IPS-NIHi7 (cell line): Measurements from ENCODE around the gene KIF22.

Experiments
- DNase-seq: peaks from one replicate; pipeline ENCODE4 v3.0.0; 2012; ENCODE audit warnings: mixed read lengths; ENCODE audit errors: extremely low spot score

Gene KIF22

DNA sequence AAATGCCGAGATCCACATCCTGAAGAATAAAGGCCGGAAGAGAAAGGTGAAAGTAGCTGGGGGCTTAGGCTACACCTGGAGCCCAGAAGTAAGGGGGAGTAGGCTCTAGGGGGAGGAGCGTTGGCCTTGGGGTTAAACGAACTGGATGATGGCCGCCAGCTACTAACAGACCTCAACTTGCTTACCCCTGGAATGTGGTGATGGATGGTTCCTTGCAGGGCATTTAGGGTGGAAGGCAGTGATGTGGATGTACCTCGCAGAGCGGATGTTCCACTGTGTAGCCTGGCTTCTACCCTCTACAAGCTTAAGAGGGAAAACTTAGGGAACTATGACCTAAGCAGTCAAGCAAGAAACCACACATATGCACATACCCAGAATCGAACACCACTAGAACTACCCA, 13.5 kb downstream of the KIF22 start:
- DNase-seq, result no peak

DNA sequence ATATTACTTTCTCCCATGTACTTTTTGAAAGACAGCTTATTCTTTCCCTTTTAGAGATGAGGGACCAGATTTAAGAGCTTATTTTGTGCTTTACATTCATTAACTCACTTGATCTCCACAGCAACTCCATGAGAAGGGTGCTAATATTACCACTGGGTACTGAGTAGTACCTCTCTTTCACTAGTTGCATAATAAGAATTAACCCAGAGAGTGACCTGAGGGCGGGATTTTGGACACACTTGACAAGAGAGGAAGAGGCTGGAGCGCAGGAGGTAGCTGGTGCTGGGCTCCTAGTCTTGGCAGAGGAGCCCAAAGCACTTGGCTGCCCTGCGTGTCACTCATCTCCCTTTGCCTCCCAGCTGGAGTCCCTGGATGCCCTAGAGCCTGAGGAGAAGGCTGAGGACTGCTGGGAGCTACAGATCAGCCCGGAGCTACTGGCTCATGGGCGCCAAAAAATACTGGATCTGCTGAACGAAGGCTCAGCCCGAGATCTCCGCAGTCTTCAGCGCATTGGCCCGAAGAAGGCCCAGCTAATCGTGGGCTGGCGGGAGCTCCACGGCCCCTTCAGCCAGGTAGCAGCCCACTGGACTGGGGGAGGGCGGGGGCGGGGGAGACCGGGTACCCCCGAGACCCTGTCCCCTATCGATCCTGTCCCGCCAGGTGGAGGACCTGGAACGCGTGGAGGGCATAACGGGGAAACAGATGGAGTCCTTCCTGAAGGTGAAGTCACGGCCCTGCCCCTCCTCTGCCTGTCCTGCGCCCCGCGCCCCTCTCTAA, 14.1 kb downstream of the KIF22 start:
- DNase-seq, result no peak

DNA sequence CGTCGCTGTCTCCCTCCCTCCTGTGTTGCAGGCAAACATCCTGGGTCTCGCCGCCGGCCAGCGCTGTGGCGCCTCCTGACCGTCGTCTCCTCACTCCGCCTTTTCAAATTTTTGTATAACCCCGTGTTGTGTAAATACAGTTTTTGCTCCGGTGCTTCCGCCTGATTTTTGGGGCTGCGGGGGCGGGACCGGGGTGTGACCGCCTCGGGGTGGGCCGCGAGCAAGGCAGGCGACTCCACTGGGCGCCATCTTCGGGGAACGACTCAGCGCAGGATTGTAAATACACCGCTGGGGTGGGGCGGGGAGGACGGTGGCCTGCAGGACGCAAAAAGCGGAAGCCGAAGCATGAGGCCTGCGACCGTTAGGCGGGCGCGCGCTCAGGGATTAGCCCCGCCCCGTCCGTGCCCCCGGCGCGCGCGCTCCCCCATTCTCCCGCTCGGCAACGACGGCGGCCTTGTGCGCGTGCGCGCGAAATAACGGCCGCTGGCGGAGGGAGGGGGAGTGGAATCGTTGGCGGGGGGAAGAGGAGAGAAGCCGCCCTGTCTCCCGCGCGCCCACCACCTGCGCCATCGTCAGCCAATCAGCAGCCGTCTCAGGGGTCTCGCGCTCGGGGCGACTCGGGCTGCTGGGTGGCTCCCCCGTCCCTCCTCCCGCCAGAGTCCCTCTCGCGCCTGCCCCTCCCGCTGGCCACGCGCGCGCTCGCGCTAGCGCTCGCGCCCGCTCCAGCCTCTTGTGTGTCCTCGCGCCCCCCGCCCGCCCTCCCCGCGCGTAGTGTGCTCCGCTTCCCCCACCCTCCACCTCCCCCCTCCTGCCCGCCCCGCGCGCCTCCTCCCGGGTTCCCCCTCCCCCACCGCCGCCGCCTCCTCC, 14.9 kb downstream of the KIF22 start:
- DNase-seq, result peak; percentile 95

DNA sequence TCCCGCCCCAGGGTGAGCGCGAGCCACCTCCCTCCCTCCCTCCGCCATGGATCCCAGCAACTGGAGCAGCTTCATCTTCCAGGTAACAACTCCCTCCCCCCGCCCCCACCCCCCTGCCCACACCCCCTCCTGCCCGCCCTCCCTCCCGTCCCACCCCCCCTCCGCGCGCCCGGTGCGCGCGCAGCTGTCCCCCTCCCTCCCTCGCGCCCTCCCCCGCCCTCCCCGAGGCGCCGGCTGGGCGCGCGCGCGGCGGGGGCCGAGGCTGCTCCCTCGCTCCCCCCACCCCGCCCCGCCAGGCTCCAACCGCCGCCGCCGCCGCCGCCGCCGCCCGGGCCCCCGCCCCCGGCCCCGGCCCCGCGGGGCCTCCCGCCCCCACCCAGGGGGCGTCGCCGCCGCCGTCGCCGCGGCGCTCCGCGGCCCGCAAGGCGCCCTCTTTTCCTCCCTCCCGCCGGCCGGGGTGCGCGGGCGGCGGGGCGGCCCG, 15.6 kb downstream of the KIF22 start, which contains the start of gene MAZ:
MAZ (plus strand) TSS at position 431 of the 481 bp plus-strand sequence. CDS start 173 bp downstream, outside the sequence.
- no peak for DNase-seq

DNA sequence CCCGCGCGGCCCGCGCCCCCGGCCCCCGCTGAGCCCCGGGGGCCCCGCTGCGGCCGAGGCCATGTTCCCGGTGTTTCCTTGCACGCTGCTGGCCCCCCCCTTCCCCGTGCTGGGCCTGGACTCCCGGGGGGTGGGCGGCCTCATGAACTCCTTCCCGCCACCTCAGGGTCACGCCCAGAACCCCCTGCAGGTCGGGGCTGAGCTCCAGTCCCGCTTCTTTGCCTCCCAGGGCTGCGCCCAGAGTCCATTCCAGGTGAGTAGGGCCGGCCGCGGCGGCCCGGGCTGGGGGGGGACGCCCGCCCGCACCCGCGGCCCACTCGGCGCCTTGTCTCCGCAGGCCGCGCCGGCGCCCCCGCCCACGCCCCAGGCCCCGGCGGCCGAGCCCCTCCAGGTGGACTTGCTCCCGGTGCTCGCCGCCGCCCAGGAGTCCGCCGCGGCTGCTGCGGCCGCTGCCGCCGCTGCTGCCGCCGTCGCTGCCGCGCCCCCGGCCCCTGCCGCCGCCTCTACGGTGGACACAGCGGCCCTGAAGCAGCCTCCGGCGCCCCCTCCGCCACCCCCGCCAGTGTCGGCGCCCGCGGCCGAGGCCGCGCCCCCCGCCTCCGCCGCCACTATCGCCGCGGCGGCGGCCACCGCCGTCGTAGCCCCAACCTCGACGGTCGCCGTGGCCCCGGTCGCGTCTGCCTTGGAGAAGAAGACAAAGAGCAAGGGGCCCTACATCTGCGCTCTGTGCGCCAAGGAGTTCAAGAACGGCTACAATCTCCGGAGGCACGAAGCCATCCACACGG, 16.3 kb downstream of the KIF22 start:
- no peak for DNase-seq

DNA sequence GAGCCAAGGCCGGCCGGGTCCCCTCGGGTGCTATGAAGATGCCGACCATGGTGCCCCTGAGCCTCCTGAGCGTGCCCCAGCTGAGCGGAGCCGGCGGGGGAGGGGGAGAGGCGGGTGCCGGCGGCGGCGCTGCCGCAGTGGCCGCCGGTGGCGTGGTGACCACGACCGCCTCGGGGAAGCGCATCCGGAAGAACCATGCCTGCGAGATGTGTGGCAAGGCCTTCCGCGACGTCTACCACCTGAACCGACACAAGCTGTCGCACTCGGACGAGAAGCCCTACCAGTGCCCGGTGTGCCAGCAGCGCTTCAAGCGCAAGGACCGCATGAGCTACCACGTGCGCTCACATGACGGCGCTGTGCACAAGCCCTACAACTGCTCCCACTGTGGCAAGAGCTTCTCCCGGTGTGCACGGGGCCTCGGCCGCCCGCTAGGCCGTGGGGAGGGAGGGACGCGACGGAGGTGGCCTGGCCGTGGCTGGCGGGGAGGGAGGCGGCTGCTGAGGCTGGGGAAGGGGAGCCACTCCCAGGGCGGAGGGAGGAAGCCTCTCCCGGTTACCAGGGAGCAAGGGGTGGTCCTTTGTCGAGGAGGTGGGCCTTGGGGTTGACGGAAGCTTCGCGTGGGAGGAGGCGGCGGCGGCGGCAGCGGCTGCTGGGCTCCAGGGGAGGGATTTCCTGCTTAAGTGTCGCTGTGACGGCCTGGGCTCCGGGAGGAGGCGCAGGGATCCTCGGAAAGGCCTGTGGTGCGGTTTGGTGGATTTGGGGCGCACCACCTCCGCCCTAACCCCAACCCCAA, 17.1 kb downstream of the KIF22 start:
- DNase-seq, result peak; percentile 62

DNA sequence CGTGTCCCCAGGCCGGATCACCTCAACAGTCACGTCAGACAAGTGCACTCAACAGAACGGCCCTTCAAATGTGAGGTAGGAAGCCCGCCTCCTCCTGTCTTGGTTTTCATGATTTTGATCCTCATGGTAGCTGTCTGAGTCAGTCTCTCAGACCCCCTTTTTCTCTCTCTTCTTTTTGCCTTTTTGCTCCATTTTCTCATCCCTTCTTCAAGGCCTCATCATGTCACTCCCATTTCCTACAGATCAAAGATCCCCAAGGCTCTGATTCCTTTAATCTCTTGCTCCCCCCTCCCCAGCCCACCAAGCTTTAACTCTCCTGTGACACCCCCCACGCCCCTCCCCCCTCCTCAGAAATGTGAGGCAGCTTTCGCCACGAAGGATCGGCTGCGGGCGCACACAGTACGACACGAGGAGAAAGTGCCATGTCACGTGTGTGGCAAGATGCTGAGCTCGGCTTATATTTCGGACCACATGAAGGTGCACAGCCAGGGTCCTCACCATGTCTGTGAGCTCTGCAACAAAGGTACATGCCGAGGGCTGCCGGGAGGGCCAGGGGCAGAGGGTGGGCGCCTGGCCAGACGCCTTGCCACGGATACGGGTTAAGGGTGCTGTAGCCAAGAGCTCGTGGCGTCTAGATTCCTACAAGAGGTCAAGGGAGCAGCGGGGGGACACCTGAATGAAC, 17.8 kb downstream of the KIF22 start:
- DNase-seq, result no peak

DNA sequence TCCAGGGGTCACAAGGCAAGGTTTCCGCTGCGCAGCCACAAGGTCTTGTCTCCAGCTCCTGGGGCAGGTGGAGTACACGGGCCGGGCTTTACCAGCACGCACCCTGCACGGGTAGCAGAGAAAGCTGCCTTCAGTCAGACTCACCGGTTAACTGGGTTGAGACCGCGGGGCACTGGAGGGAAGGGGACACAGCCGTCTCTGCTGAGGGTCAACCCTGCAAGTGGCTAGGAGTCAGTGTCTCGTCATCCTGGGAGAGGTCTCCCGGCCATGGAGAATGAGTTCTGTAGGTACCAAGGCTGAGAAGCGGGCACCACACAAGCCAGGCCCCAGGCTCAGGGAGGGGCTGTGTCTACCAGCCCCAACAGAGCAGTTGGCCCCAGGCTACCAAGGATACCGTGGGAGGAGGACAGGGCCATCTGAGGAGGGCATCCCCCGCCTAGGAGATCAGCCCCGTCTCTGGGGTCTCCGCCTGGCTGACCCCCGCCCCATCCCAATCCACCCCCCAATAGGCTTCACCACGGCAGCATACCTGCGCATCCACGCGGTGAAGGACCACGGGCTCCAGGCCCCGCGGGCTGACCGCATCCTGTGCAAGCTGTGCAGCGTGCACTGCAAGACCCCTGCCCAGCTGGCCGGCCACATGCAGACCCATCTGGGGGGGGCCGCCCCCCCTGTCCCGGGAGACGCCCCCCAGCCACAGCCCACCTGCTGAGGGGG, 18.6 kb downstream of the KIF22 start:
- no peak for DNase-seq

DNA sequence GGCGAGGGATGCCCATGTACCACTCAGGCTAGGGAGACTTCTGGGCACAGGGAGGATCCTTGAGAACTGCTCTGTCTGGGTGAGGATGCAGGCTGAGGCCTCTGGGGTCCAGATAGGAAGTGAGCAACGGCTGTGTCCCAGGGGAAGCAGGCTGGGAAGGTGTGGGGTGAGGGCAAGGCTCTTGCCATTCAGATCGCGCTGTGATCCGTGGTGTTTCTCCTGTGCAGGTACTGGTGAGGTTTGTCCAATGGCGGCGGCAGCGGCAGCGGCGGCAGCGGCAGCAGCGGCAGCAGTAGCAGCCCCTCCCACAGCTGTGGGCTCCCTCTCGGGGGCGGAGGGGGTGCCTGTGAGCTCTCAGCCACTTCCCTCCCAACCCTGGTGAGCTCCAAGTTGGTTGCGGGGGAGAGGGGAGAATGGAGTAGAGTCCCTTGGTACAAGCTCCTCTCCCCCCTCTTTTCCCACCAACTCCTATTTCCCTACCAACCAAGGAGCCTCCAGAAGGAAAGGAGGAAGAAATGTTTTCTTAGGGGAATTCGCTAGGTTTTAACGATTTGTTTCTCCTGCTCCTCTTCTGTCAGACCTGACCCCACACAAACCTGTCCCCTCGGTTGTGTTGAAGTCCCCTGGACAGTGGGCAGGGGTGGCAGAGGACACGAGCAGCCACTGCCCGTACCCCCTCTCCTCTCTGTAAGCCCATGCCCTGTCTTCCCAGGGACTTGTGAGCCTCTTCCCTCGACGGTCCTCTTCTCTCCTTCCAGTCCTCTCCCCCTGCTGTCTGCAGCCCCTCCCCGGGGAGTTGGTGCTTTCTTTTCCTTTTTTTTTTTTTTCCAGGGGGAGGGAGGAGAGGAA, 19.5 kb downstream of the KIF22 start:
- DNase-seq, result no peak

DNA sequence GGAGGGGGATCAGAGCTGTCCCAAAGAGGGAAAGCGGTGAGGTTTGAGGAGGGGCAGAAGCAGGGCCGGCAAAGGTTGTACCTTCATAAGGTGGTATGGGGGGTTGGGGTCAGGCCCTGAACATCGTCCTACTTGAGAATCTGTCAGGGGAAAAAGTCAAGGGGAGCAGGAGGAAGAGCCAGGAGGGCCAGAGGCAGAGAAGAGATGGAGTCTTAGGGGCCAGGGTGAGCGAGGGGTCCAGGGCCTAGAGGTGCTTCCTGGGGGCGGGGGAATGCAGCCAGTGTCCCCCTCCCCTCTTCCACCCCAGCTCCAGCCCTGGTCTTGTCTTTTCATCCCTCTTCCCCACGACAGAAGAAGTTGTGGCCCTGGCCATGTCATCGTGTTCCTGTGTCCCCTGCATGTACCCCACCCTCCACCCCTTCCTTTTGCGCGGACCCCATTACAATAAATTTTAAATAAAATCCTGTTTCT, 20.2 kb downstream of the KIF22 start:
- DNase-seq, result no peak

DNA sequence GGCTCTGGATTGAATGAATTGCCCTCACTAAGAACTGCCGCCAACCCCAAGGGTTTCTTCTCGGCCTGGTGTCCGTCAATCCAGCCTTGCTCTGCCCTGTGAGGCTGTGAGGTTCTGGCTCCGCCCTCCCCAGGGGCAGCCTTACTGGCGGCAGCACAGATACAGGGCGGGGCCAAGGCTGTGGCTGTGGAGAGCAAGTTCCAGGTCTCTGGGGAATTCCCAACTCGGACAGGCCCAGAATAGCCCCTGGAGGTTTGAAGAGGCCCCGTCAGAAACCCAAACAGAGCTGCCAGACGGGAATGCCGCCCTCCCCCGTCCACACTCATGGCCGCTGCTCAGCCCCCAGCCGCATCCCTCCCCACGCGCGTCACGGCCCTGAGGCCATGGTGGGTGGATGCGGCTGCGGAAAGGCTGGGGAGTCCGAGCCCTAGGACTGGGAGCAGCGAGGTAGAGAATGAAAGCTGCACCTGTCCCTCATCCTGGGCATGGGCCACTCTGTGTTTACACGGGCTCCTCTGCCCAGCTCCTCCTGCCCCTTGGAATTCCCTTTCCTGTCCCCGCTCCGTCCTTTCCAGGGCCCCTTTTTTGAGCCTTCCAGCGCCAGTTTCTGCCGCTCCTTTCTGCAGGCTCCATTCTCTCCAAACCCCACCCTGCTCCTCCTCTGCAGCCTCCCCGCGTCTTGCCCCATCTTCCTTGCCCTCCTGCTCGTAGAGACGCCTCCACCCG, 20.8 kb downstream of the KIF22 start:
- DNase-seq, result peak; percentile 87

DNA sequence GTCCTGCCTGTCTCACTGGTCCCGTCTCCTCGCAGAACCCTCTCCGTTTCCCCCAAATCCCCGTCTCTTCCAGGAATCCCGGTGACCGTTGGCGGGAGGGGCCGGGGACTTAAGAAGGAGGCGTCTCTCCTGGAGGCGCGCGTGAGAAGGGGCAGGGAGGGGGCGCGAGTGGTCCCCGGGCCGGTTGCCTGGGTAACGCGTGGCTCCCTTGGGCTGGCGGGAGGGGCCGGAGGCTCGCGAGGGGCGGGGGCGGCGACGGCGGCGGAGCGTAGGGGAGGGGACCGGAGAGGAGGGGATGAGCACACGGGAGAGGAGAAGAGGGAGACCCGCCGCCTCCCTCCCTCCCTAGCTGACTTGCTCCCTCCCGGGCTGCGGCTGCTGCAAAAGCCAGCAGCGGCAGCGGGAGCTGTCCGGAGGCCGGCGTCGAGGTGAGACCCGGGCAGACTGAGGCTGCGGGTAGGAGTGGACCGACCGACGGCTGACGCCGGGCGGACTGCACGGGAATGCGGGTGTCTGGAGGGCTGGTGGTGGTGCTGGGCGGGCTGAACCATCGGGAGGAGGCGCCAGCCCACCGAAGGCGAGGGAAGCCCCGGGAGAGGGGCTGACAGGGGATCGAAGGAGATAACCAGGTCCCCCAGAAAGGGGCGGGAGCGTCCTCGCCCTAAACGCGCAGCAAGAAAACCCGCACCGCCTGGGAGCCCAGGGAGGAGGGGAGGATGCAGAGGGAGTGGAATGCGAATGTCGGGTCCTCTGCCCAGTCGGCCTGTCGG, 21.5 kb downstream of the KIF22 start, which contains the start of gene PRRT2:
PRRT2 (plus strand) TSS at position 298 of the 770 bp plus-strand sequence. CDS start 862 bp downstream, outside the sequence.
- peak; percentile 60 for DNase-seq

DNA sequence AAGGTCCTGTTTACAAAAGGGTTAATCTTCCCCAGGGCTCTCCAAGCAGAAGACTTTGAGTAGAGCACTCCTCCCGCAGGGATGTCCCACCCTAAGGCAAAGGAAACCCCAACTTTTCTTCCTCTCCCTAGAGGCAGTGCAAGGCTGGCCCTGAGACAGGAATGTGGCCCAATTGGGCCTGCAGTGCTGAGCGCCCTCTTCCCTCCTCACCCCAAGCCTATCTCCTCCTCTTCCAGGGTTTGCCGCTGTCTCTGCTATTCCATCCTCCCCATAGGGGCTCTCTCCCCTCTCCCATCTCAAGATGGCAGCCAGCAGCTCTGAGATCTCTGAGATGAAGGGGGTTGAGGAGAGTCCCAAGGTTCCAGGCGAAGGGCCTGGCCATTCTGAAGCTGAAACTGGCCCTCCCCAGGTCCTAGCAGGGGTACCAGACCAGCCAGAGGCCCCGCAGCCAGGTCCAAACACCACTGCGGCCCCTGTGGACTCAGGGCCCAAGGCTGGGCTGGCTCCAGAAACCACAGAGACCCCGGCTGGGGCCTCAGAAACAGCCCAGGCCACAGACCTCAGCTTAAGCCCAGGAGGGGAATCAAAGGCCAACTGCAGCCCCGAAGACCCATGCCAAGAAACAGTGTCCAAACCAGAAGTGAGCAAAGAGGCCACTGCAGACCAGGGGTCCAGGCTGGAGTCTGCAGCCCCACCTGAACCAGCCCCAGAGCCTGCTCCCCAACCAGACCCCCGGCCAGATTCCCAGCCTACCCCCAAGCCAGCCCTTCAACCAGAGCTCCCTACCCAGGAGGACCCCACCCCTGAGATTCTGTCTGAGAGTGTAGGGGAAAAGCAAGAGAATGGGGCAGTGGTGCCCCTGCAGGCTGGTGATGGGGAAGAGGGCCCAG, 22.4 kb downstream of the KIF22 start:
- DNase-seq, result no peak

DNA sequence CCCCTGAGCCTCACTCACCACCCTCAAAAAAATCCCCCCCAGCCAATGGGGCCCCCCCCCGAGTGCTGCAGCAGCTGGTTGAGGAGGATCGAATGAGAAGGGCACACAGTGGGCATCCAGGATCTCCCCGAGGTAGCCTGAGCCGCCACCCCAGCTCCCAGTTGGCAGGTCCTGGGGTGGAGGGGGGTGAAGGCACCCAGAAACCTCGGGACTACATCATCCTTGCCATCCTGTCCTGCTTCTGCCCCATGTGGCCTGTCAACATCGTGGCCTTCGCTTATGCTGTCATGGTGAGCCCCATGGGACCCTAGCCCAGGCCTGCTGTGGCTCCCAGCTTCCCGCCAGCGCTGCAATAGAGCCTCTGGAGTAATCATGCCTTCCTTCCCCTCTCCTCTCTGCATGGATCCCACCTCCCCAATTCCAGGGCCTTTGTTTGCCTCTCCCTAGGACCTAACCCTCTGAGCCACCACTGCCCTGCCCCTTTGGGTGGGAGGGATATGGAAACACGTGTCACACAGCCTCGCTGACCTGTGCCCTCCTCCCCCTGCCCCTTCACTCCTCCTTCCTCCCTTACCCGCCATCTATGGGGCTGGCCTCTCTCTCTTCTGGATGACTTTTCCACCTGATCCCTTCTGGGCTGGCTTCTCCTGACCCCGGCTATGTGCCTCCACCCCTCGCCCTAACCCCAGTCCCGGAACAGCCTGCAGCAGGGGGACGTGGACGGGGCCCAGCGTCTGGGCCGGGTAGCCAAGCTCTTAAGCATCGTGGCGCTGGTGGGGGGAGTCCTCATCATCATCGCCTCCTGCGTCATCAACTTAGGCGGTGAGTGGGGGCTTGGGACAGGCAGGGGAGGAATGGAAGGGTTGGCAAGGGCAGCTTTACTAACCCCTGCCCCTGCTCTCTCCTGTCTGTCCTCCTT, 23.4 kb downstream of the KIF22 start:
- DNase-seq, result no peak

DNA sequence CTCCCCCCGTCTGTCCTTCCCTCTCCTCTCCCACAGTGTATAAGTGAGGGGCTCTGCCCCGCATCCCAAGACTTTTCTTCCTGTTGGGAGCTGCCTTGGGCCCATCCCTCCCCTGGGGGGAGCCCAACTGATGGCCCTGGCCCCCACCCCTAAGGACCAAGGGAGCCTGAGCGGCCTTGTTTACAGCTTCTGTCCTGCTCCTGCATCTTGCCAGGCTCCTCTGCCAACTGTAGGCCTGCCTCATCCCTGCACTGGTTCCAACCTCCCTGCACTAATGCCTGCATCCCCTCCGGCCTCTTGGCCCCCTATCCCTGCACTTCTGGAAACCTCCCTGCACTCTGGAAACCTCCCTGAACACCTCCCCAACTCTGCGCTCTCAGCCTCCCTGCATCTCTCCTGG, 24.0 kb downstream of the KIF22 start:
- DNase-seq, result no peak
